Inflammatory macrophage treated with lipopolysaccharide for 1 hour (primary cell): Measurements from ENCODE around the gene MRPL39.
"Not testable (repeated sequence)": the region's sequence is repeated elsewhere in the genome, so short reads cannot be mapped to it uniquely, and the experiment has no call there.

Experiments
- DNase-seq, 2 donors: peaks; one replicate each; pipeline ENCODE4 v3.0.0-alpha.2; 2020 to 2022

MRPL39 gene

GRCh38 chr21:25607151-25608043 lies at the start of gene MRPL39:
Gene MRPL39 (minus strand): TSS chr21:25607481. CDS start chr21:25607475, 6 bp downstream.
- DNase-seq, result peak; percentile 78 to 91

GRCh38 chr21:25656412-25656811 lies 49.1 kb upstream of the MRPL39 start:
- no peak for DNase-seq

- DNase-seq, result peak; percentile 27 to 28
Measured at GRCh38 chr21:25649146-25649545, 41.9 kb upstream of the MRPL39 start.

- DNase-seq, result peak in 1 of 2 donors; percentile 19
Measured at GRCh38 chr21:25647647-25648046, 40.4 kb upstream of the MRPL39 start.

GRCh38 chr21:25646474-25646873 lies 39.2 kb upstream of the MRPL39 start:
- no peak for DNase-seq

GRCh38 chr21:25643486-25643885 lies 36.2 kb upstream of the MRPL39 start:
- no peak for DNase-seq

GRCh38 chr21:25640943-25641292 lies 33.6 kb upstream of the MRPL39 start:
- peak in 1 of 2 donors; percentile 3 for DNase-seq

GRCh38 chr21:25640202-25640942 lies 33.1 kb upstream of the MRPL39 start:
- DNase-seq, result no peak

GRCh38 chr21:25639551-25640201 lies 32.4 kb upstream of the MRPL39 start:
- DNase-seq, result no peak

GRCh38 chr21:25638660-25639550 lies 31.6 kb upstream of the MRPL39 start, which contains the start of gene JAM2:
Gene JAM2 (plus strand): TSS chr21:25639258. CDS start chr21:25639822, 564 bp downstream.
- peak; percentile 18 to 26 for DNase-seq

- no peak for DNase-seq
Measured at GRCh38 chr21:25637851-25638659, 30.8 kb upstream of the MRPL39 start.

GRCh38 chr21:25636727-25637126 lies 29.4 kb upstream of the MRPL39 start:
- DNase-seq, result peak; percentile 3 to 18

- DNase-seq, result no peak
Measured at GRCh38 chr21:25635310-25635709, 28.0 kb upstream of the MRPL39 start.

GRCh38 chr21:25632296-25632695 lies 25.0 kb upstream of the MRPL39 start:
- DNase-seq, result no peak

- DNase-seq, result no peak
Measured at GRCh38 chr21:25626757-25627156, 19.5 kb upstream of the MRPL39 start.

- not testable (repeated sequence) for DNase-seq
Measured at GRCh38 chr21:25625776-25626555, 18.7 kb upstream of the MRPL39 start.

- no peak for DNase-seq
Measured at GRCh38 chr21:25625036-25625435, 17.8 kb upstream of the MRPL39 start.

- no peak for DNase-seq
Measured at GRCh38 chr21:25624511-25624910, 17.2 kb upstream of the MRPL39 start.

- DNase-seq, result no peak
Measured at GRCh38 chr21:25619198-25619597, 11.9 kb upstream of the MRPL39 start.

- DNase-seq, result no peak
Measured at GRCh38 chr21:25615880-25616279, 8.6 kb upstream of the MRPL39 start.

GRCh38 chr21:25614441-25614840 lies 7.2 kb upstream of the MRPL39 start:
- DNase-seq, result no peak
